ENCODE results near the gene WDR90.
A peak's percentile ranks its signal among the peaks of the same experiment; 100 is the strongest.

Gene WDR90

DNA sequence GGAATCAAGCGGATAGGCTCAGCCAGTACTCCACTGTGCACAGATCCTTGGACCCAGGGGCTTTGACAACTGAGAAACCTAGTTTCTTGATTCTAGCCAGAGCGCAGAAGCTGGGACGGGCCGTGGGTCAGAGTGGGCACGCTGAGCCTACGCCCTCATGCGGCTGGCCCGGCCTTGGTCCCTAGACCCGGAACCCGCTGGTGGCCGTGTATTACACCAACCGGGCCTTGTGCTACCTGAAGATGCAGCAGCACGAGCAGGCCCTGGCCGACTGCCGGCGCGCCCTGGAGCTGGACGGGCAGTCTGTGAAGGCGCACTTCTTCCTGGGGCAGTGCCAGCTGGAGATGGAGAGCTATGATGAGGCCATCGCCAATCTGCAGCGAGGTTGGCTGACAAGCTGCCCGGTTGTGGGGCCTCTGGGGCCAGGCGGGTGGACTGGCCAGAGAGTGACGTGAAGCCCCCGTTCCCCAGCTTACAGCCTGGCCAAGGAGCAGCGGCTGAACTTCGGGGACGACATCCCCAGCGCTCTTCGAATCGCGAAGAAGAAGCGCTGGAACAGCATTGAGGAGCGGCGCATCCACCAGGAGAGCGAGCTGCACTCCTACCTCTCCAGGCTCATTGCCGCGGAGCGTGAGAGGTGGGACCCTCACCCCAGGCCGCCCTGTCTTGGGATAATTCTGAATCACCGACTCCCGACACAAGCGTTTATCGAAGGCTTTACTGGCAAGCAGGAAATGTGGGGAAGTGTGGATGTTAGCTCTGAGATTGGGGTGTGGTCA lies 32.0 kb downstream of the WDR90 start (continued):
- TF ChIP-seq, protein P1, sequence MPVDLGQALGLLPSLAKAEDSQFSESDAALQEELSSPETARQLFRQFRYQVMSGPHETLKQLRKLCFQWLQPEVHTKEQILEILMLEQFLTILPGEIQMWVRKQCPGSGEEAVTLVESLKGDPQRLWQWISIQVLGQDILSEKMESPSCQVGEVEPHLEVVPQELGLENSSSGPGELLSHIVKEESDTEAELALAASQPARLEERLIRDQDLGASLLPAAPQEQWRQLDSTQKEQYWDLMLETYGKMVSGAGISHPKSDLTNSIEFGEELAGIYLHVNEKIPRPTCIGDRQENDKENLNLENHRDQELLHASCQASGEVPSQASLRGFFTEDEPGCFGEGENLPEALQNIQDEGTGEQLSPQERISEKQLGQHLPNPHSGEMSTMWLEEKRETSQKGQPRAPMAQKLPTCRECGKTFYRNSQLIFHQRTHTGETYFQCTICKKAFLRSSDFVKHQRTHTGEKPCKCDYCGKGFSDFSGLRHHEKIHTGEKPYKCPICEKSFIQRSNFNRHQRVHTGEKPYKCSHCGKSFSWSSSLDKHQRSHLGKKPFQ (tag by site-specific recombination; IDR thresholded peaks at IDR 0.05): no peak
- TF ChIP-seq ZNF121 (tag by site-specific recombination; IDR thresholded peaks at IDR 0.05): no peak
- TF ChIP-seq ZNF747 (tag by site-specific recombination; IDR thresholded peaks at IDR 0.05): no peak
- TF ChIP-seq ZNF175 (tag by site-specific recombination; IDR thresholded peaks at IDR 0.05): no peak
- TF ChIP-seq ZNF629 (tag by site-specific recombination; IDR thresholded peaks at IDR 0.05): peak; percentile 76
- no peak; the same call in 1 of the 2 replicates for TF ChIP-seq ZFP69B (tag by site-specific recombination; IDR thresholded peaks at IDR 0.05)
- TF ChIP-seq, protein P2, sequence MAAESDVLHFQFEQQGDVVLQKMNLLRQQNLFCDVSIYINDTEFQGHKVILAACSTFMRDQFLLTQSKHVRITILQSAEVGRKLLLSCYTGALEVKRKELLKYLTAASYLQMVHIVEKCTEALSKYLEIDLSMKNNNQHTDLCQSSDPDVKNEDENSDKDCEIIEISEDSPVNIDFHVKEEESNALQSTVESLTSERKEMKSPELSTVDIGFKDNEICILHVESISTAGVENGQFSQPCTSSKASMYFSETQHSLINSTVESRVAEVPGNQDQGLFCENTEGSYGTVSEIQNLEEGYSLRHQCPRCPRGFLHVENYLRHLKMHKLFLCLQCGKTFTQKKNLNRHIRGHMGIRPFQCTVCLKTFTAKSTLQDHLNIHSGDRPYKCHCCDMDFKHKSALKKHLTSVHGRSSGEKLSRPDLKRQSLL (tag by site-specific recombination; IDR thresholded peaks at IDR 0.05): peak; percentile 49
- no peak for TF ChIP-seq ZNF549 (tag by site-specific recombination; IDR thresholded peaks at IDR 0.05)
- TF ChIP-seq, protein P3, sequence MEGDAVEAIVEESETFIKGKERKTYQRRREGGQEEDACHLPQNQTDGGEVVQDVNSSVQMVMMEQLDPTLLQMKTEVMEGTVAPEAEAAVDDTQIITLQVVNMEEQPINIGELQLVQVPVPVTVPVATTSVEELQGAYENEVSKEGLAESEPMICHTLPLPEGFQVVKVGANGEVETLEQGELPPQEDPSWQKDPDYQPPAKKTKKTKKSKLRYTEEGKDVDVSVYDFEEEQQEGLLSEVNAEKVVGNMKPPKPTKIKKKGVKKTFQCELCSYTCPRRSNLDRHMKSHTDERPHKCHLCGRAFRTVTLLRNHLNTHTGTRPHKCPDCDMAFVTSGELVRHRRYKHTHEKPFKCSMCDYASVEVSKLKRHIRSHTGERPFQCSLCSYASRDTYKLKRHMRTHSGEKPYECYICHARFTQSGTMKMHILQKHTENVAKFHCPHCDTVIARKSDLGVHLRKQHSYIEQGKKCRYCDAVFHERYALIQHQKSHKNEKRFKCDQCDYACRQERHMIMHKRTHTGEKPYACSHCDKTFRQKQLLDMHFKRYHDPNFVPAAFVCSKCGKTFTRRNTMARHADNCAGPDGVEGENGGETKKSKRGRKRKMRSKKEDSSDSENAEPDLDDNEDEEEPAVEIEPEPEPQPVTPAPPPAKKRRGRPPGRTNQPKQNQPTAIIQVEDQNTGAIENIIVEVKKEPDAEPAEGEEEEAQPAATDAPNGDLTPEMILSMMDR (tag by site-specific recombination; IDR thresholded peaks at IDR 0.05): peak; percentile 82
- 0 out of 2 replicates have a peak, but pooled peaks have one; percentile 16 for TF ChIP-seq ZNF501 (tag by site-specific recombination; IDR thresholded peaks at IDR 0.05)
- TF ChIP-seq, protein P4, sequence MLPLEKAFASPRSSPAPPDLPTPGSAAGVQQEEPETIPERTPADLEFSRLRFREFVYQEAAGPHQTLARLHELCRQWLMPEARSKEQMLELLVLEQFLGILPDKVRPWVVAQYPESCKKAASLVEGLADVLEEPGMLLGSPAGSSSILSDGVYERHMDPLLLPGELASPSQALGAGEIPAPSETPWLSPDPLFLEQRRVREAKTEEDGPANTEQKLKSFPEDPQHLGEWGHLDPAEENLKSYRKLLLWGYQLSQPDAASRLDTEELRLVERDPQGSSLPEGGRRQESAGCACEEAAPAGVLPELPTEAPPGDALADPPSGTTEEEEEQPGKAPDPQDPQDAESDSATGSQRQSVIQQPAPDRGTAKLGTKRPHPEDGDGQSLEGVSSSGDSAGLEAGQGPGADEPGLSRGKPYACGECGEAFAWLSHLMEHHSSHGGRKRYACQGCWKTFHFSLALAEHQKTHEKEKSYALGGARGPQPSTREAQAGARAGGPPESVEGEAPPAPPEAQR (tag by site-specific recombination; IDR thresholded peaks at IDR 0.05): 0 out of 2 replicates have a peak, but pooled peaks have one; percentile 13
- TF ChIP-seq ZNF548 (tag by site-specific recombination; IDR thresholded peaks at IDR 0.05): no peak
- 0 out of 2 replicates have a peak, but pooled peaks have one; percentile 42 for TF ChIP-seq ZBTB48 (tag by site-specific recombination; IDR thresholded peaks at IDR 0.05)
- TF ChIP-seq ZNF214 (tag by site-specific recombination; IDR thresholded peaks at IDR 0.05; ENCODE audit: borderline replicate concordance): no peak
- peak; percentile 95 for TF ChIP-seq ZNF335 (tag by site-specific recombination; conservative IDR thresholded peaks at IDR 0.05)
- TF ChIP-seq ZBTB20 (tag by site-specific recombination; IDR thresholded peaks at IDR 0.05): peak; percentile 9; the same call in 1 of the 2 replicates
- TF ChIP-seq, protein P5, sequence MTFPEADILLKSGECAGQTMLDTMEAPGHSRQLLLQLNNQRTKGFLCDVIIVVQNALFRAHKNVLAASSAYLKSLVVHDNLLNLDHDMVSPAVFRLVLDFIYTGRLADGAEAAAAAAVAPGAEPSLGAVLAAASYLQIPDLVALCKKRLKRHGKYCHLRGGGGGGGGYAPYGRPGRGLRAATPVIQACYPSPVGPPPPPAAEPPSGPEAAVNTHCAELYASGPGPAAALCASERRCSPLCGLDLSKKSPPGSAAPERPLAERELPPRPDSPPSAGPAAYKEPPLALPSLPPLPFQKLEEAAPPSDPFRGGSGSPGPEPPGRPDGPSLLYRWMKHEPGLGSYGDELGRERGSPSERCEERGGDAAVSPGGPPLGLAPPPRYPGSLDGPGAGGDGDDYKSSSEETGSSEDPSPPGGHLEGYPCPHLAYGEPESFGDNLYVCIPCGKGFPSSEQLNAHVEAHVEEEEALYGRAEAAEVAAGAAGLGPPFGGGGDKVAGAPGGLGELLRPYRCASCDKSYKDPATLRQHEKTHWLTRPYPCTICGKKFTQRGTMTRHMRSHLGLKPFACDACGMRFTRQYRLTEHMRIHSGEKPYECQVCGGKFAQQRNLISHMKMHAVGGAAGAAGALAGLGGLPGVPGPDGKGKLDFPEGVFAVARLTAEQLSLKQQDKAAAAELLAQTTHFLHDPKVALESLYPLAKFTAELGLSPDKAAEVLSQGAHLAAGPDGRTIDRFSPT (tag by site-specific recombination; IDR thresholded peaks at IDR 0.05): peak; percentile 92

All from HEK293 (cell line).